Suprapubic skin (tissue), 4 donors: Measurements from ENCODE around the gene FRMD4B. TPM values are rescaled to one million over a fixed set of nuclear protein-coding genes. Genes with fewer than 3 reads are reported as not detected.

Source experiments
- DNase-seq, 2 donors: peaks; one replicate each; pipeline ENCODE4 v3.0.0-alpha.2; 2019; ENCODE audit warnings: low spot score in 2 of 2
- H3K27ac ChIP-seq: fragments of 200-600 bp; sonication (generic); one replicate; pipeline ENCODE4 v1.5.1; 2019
- H3K27me3 ChIP-seq: fragments of 200-600 bp; sonication (generic); one replicate; pipeline ENCODE4 v1.5.1; 2019
- H3K36me3 ChIP-seq: fragments of 200-600 bp; sonication (generic); one replicate; pipeline ENCODE4 v1.5.1; 2019
- H3K4me1 ChIP-seq: fragments of 200-600 bp; sonication (generic); one replicate; pipeline ENCODE4 v1.5.1; 2019
- H3K4me3 ChIP-seq: fragments of 200-600 bp; sonication (generic); one replicate; pipeline ENCODE4 v1.5.1; 2019; ENCODE audit warnings: mild to moderate bottlenecking
- H3K9me3 ChIP-seq: fragments of 200-600 bp; sonication (generic); one replicate; pipeline ENCODE4 v1.5.1; 2019
- CTCF ChIP-seq, 2 donors: fragments of 200-600 bp in 1 of 2; fragments of 450-650 bp in 1 of 2; sonication (generic) in 1 of 2; IDR thresholded peaks; one replicate each; pipeline ENCODE4 v1.5.1; 2016 to 2019; ENCODE audit warnings: antibody characterized with exemption in 2 of 2, mild to moderate bottlenecking in 1 of 2, moderate library complexity in 1 of 2
- EP300 ChIP-seq: sonication (generic); formaldehyde crosslinking; IDR thresholded peaks from one replicate; pipeline ENCODE4 v1.6.1; 2017; ENCODE audit warnings: antibody characterized with exemption
- POLR2A ChIP-seq, 2 donors: fragments of 450-650 bp; IDR thresholded peaks; one replicate each; pipeline ENCODE4 v1.6.1; 2017; ENCODE audit warnings: antibody characterized with exemption in 2 of 2, mild to moderate bottlenecking in 2 of 2, moderate library complexity in 2 of 2
- POLR2AphosphoS5 ChIP-seq, 3 donors: sonication (generic); formaldehyde crosslinking; IDR thresholded peaks; one replicate each; pipeline ENCODE4 v1.6.1; 2017; ENCODE audit warnings: antibody characterized with exemption in 3 of 3
- WGBS: methylation state at CpG from one replicate; pipeline ENCODE4 v1.1.5; 2018; 5-methylcytosine and 5-hydroxymethylcytosine counted together
- total RNA-seq, 4 donors: library from RNA; depleted of rRNA; stranded (reverse); fragments of >200 nt; gene quantifications; one replicate each; pipeline ENCODE4 v1.1.0, GENCODE V29; 2016

Gene FRMD4B
- total RNA-seq, 4 donors from 2014 or later, result 53.8 to 75.3 (median 67.8) TPM

- 68% methylated on average over 3 of the region's 3 CpGs for WGBS
- peaks cover 20% of the 10 kb centered on the region for H3K4me1 ChIP-seq
These were observed 57.0 kb downstream of the FRMD4B start for GRCh38 chr3:69328963-69329302.

GRCh38 chr3:69328103-69328962, 57.6 kb downstream of the FRMD4B start:
- peak overlapping the region; percentile 28 for H3K27ac ChIP-seq
- WGBS, result 81% methylated on average over 4 of the region's 4 CpGs
- H3K36me3 ChIP-seq, result no peaks in the 10 kb centered on the region
- H3K4me3 ChIP-seq, result no peak overlapping the region
- no peaks in the 10 kb centered on the region for H3K9me3 ChIP-seq
- no peaks in the 10 kb centered on the region for H3K27me3 ChIP-seq
- TF ChIP-seq CTCF (IDR thresholded peaks at IDR 0.05), result no peak
- DNase-seq, result no peak
- peaks cover 23% of the 10 kb centered on the region for H3K4me1 ChIP-seq

More at GRCh38 chr3:69328963-69329302, 57.0 kb downstream of the FRMD4B start:
- Histone ChIP-seq H3K36me3 (no peaks in the 10 kb centered on the region), H3K4me3 (no peak overlapping the region), H3K27ac (peak overlapping the region; percentile 28), H3K9me3 (no peaks in the 10 kb centered on the region), H3K27me3 (no peaks in the 10 kb centered on the region)
- DNase-seq, result no peak
- no peak for TF ChIP-seq CTCF (IDR thresholded peaks at IDR 0.05)
- TF ChIP-seq EP300, result no peak
- TF ChIP-seq POLR2A (IDR thresholded peaks at IDR 0.05), result no peak
- no peak for TF ChIP-seq POLR2AphosphoS5 (IDR thresholded peaks at IDR 0.05)

- Histone ChIP-seq H3K4me1 (peaks cover 28% of the 10 kb centered on the region), H3K27me3 (no peaks in the 10 kb centered on the region), H3K36me3 (no peaks in the 10 kb centered on the region), H3K9me3 (no peaks in the 10 kb centered on the region), H3K4me3 (no peak overlapping the region), H3K27ac (peak overlapping the region; percentile 11)
- 40% methylated on average over 4 of the region's 4 CpGs for WGBS
- no peak for DNase-seq
- TF ChIP-seq POLR2AphosphoS5 (IDR thresholded peaks at IDR 0.05) (no peak), CTCF (IDR thresholded peaks at IDR 0.05) (no peak), POLR2A (IDR thresholded peaks at IDR 0.05) (no peak), EP300 (no peak)
These were observed 59.0 kb downstream of the FRMD4B start for GRCh38 chr3:69326855-69327300.

- WGBS, result 42% methylated on average over 2 of the region's 2 CpGs
- Histone ChIP-seq H3K27ac (no peak overlapping the region), H3K9me3 (no peaks in the 10 kb centered on the region), H3K4me3 (no peak overlapping the region), H3K36me3 (no peaks in the 10 kb centered on the region), H3K27me3 (no peaks in the 10 kb centered on the region), H3K4me1 (peaks cover 28% of the 10 kb centered on the region)
- DNase-seq, result no peak
- TF ChIP-seq CTCF (IDR thresholded peaks at IDR 0.05) (no peak), POLR2AphosphoS5 (IDR thresholded peaks at IDR 0.05) (no peak), EP300 (no peak), POLR2A (IDR thresholded peaks at IDR 0.05) (no peak)
These were observed 60.7 kb downstream of the FRMD4B start for GRCh38 chr3:69325151-69325550.

GRCh38 chr3:69324362-69325025, 61.4 kb downstream of the FRMD4B start:
- no peak overlapping the region for H3K4me3 ChIP-seq
- H3K36me3 ChIP-seq, result no peaks in the 10 kb centered on the region
- peaks cover 28% of the 10 kb centered on the region for H3K4me1 ChIP-seq
- DNase-seq, result no peak
- WGBS, result 72% methylated on average over 7 of the region's 7 CpGs
- TF ChIP-seq POLR2AphosphoS5 (IDR thresholded peaks at IDR 0.05) (no peak), CTCF (IDR thresholded peaks at IDR 0.05) (peak in 1 of 2 donors; percentile 10)
- no peak overlapping the region for H3K27ac ChIP-seq
- H3K9me3 ChIP-seq, result no peaks in the 10 kb centered on the region
- no peaks in the 10 kb centered on the region for H3K27me3 ChIP-seq
